H1 (cell line): ENCODE data around the gene FADS3. TPM values are rescaled to one million over a fixed set of nuclear protein-coding genes. Genes with fewer than 3 reads are reported as not detected.

Experiments used
- CHD7 ChIP-seq: fragments of 300-600 bp; sonication (generic); IDR thresholded peaks from 2 replicates; pipeline ENCODE4 v1.7.1; 2012; ENCODE audit warnings: low read length, moderate library complexity, mild to moderate bottlenecking, inconsistent platforms; ENCODE audit not compliant: insufficient replicate concordance
- CREB1 ChIP-seq: IDR thresholded peaks from 2 replicates; pipeline ENCODE4 v1.6.1; 2012; ENCODE audit warnings: inconsistent platforms
- HDAC6 ChIP-seq: IDR thresholded peaks from one replicate; pipeline ENCODE4 v1.7.1; 2012; ENCODE audit warnings: low read depth, mild to moderate bottlenecking, inconsistent platforms, low read length, moderate library complexity
- JUND ChIP-seq: IDR thresholded peaks from 2 replicates; pipeline ENCODE4 v1.6.1; 2011; ENCODE audit warnings: mild to moderate bottlenecking, improper control_type of control experiment, low read length
- NANOG ChIP-seq: IDR thresholded peaks from 2 replicates; pipeline ENCODE4 v1.6.1; 2011; ENCODE audit warnings: low read length, low read depth, mild to moderate bottlenecking, inconsistent platforms; ENCODE audit not compliant: insufficient read depth, poor library complexity, severe bottlenecking
- NRF1 ChIP-seq: IDR thresholded peaks from 2 replicates; pipeline ENCODE4 v1.6.1; 2011; ENCODE audit warnings: mild to moderate bottlenecking, low read depth, low read length, improper control_type of control experiment
- POLR2AphosphoS5 ChIP-seq: IDR thresholded peaks from 2 replicates; pipeline ENCODE4 v1.6.1; 2011; ENCODE audit warnings: low read depth, low read length
- RAD21 ChIP-seq, 2 experiments: IDR thresholded peaks in 1 of 2; conservative IDR thresholded peaks in 1 of 2; 2 replicates each; pipeline ENCODE4 v1.6.1; 2011; ENCODE audit warnings: low read depth in 2 of 2, low read length in 2 of 2, improper control_type of control experiment in 1 of 2, inconsistent platforms in 1 of 2, mild to moderate bottlenecking in 1 of 2, moderate library complexity in 1 of 2
- RNF2 ChIP-seq: fragments of 200-900, 300-1000 bp; sonication (generic); IDR thresholded peaks from 2 replicates; pipeline ENCODE4 v1.7.1; 2016; ENCODE audit warnings: borderline replicate concordance, low read depth, mild to moderate bottlenecking, antibody characterized with exemption, low read length; ENCODE audit not compliant: poor library complexity, severe bottlenecking; ENCODE audit errors: missing control alignments
- polyA plus RNA-seq, 7 experiments: library from polyadenylated mRNA; depleted of rRNA in 3 of 7; stranded (reverse) in 5 of 7; unstranded in 2 of 7; fragments of >200 nt in 5 of 7; fragments of 200-250 nt in 2 of 7; gene quantifications; 1 replicate in 5 of 7; 2 replicates in 1 of 7; 4 replicates in 1 of 7; pipeline versions ENCODE4 v1.2.1 to v1.2.3, GENCODE V29; 2011 to 2013; ENCODE audit warnings: missing spikeins in 2 of 7, mixed read lengths in 2 of 7
- total RNA-seq: library from RNA; stranded (reverse); fragmentation: NEBNext Ultra II Directional; extraction: Animal tissue kit (Norgen Biotek cat#: 25700); gene quantifications from 2 replicates; pipeline ENCODE4 v1.2.1, GENCODE V29; 2021

FADS3 gene
- total and polyA plus RNA-seq, 2 of the 8 experiments (the other 6 are each of a cell fraction or from before 2014, with no cell fraction given): 43.8 to 76.3 TPM

- TF ChIP-seq CHD7 (no peak), RNF2 (no peak), NANOG (no peak), POLR2AphosphoS5 (no peak), RAD21 (IDR thresholded peaks at IDR 0.05 in 1 of 2, conservative IDR thresholded peaks at IDR 0.05 in 1 of 2; ENCODE audit: low read depth in 2 of 2, low read length in 2 of 2) (no peak), HDAC6 (no peak), CREB1 (no peak), NRF1 (no peak), JUND (no peak)
These were observed 1.5 kb downstream of the FADS3 start (continued) for GRCh38 chr11:61889831-61890230.
